Sciatic nerve (tissue), 2 donors: ENCODE measurements around the gene CKM. TPM values are rescaled to one million over a fixed set of nuclear protein-coding genes. Genes with fewer than 3 reads are reported as not detected.

Source experiments
- ATAC-seq: fragments of 200-7000 bp; cut with Tn5 transposase; one replicate; pipeline ENCODE4 v1.9.1; 2020; ENCODE audit warnings: mild to moderate bottlenecking, moderate library complexity
- DNase-seq: peaks from one replicate; pipeline ENCODE4 v3.0.0-alpha.2; 2020; ENCODE audit warnings: low spot score
- intact Hi-C: fragments of 100-400 bp; cut with DNase I; formaldehyde crosslinking; loops from one replicate; pipeline ENCODE4 v1.14.2; 2022
- total RNA-seq: library from RNA; stranded (reverse); fragmentation: NEBNext Ultra II Directional; extraction: Animal tissue kit (Norgen Biotek cat#: 25700); gene quantifications from one replicate; pipeline ENCODE4 v1.2.1, GENCODE V29; 2021
- donor health status: DM: no; HTN: no; CAD: no.
- donor health status: DM: no; HTN: no; CAD: no.

Gene CKM
- total RNA-seq, 1 donor from 2014 or later, result not detected

DNA sequence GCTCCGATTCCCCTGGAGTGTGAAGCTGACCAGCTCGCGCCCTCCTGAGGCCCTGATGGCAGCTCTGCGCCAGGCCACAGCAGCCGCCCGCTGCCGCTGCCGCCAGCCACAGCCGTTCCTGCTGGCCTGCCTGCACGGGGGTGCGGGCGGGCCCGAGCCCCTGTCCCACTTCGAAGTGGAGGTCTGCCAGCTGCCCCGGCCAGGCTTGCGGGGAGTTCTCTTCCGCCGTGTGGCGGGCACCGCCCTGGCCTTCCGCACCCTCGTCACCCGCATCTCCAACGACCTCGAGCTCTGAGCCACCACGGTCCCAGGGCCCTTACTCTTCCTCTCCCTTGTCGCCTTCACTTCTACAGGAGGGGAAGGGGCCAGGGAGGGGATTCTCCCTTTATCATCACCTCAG lies 20.3 kb downstream of the CKM start:
- no peak for ATAC-seq
- intact Hi-C loops, result no loop called here
- no peak for DNase-seq

GRCh38 chr19:45299719-45300118 lies 23.0 kb downstream of the CKM start:
- intact Hi-C loops, result no loop called here
- ATAC-seq, result no peak
- no peak for DNase-seq

DNA sequence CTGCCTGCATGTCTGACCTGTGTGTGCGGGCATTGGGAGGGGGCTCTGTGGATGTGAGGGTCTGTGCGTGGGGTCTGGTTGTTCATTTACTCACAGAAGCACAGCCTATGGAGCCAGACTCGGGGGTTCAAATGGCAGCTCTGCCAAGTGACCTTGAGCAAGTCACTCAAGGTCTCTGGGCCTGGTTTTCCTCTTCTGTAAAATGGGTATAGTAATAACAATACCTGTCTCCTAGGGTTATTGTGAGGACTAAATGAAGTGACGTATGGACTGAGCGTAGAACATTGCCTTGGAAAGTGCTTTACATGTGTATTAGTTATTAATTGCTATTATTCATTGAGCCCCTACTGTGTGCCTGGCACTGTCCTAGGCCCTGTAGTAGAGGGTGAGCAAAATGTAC lies 24.4 kb downstream of the CKM start:
- ATAC-seq (no peak), DNase-seq (no peak)
- intact Hi-C loops, result no loop called here

- ATAC-seq, result no peak
- no peak for DNase-seq
- intact Hi-C loops, result no loop called here
These were observed 25.0 kb downstream of the CKM start for GRCh38 chr19:45297674-45298073.

DNA sequence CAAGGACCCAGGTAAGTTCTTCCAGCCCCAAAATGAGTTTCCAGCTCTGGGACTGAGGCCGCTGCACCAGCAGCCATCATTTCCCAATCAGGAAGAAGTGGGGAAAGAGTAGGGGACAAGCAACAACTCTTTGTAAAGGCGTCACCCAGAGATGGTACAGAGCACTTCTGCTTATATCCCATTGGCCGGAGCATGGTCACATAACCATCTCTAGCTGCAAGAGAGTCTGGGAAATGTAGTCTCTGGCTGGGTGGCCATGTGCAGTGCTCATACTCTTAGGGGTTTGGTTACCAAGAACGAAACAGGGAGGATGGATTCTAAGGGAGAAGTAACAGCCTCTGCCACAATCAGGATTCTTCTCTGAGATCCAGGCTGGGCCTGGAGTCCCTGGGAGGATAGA lies 26.3 kb downstream of the CKM start:
- DNase-seq, result no peak
- no peak for ATAC-seq
- intact Hi-C loops, result no loop called here

- intact Hi-C loops, result no loop called here
- no peak for ATAC-seq
These were observed 26.8 kb downstream of the CKM start for GRCh38 chr19:45295873-45296272.

GRCh38 chr19:45294291-45295029 lies 28.2 kb downstream of the CKM start:
- DNase-seq, result no peak

More at GRCh38 chr19:45295873-45296272, 26.8 kb downstream of the CKM start:
- no peak for DNase-seq

DNA sequence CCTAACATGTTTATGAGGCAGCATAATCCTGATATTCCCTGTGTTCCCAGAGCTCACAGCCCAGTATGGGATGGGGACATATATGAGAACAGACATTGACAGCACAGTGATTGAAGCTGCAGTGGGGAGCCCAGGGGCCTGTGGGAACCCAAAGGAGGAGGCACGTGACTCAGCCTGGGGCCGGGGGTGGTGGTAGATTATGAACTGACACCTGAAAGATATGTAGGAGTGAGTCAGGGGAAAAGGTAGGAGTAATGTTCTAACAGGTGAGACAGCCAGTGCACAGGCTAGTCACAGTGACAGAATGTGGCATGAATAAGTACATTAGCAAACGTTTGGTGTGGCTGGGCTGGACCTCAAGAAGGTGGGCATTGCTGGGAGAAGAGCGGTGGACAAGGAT lies 29.0 kb downstream of the CKM start:
- DNase-seq (no peak), ATAC-seq (no peak)
- intact Hi-C loops, result no loop called here

More at GRCh38 chr19:45294291-45295029, 28.2 kb downstream of the CKM start:
- peak; percentile 65 for ATAC-seq
- intact Hi-C loops, result no loop called here

DNA sequence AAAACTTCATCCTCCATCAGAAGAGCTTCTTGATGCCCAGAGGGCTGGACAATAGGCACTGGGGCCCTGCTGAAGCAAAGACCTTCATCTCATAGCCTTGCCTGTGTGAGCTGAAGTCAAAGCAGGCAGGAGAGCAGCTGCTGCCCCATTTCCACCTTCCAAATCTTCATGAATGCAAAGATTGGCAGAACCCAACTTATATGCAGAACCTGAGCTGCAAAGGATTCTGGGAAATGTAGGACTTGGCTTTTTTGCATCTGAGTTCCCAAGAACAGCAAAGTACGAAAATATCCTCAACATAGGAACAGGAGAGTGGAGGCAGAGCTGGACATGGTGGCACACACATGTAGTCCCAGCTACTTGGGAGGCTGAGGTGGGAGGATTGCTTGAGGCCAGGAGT lies 30.8 kb downstream of the CKM start:
- intact Hi-C loops, result no loop called here
- ATAC-seq, result no peak
- no peak for DNase-seq

DNA sequence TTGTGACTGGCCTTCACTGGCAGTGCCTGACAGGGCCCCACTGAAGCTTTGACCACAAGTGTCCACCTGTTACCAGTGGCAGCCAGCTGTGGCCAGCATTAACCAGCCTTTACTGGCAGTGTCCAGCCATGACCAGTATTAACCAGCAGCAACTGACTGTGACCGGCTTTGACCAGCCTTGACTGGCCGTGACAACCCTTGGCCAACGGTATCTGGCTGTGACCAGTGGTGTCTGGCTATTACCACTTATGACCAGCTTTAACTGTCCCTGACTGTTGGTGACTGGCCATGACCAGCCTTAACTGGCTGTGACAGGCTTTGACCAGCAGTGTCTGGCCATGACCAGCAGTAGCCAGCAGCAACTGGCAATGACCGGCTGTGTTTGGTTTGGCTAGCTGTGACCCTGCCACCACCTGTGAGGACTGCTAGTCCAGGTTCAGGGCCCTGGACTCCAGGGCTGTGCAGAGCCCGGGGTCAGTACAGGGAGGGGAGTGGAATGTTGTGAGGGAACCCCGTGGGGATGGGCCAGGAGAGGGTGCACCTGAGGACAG lies 32.2 kb downstream of the CKM start:
- intact Hi-C loops, result no loop called here
- no peak for DNase-seq
- ATAC-seq, result no peak

DNA sequence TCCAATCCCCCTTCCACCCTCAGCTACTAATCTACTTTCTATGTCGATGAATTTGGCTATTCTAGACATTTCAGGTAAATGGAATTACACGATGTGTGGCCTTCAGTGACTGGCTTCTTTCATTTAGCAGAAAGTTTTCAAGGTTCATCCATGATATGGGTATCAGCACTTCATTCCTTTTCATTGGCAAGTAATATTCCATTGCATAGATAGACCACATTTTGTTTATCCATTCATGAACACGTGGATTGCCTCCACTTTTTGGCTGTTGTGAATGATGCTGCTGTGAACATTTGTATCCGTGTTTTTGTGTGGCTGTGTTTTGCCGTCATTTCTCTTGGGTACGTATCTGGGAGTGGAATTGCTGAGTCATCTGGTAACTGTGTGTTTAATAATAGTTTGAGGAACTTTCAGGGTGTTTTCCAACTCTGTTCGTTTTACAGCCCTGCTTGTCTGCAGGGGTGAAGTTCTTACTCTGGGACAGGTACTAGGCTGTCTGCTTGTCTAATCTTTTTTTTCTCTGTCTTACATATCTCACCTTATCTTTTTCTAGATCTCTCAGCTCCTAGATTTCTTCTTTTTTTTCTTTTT lies 39.1 kb downstream of the CKM start:
- intact Hi-C loops, result no loop called here
- ATAC-seq (peak; percentile 28), DNase-seq (no peak)

- intact Hi-C loops, result no loop called here
- no peak for DNase-seq
- no peak for ATAC-seq
These were observed 42.2 kb downstream of the CKM start for GRCh38 chr19:45280471-45280961.

GRCh38 chr19:45279587-45280192 lies 43.0 kb downstream of the CKM start:
- DNase-seq (no peak), ATAC-seq (no peak)
- intact Hi-C loops, result no loop called here

DNA sequence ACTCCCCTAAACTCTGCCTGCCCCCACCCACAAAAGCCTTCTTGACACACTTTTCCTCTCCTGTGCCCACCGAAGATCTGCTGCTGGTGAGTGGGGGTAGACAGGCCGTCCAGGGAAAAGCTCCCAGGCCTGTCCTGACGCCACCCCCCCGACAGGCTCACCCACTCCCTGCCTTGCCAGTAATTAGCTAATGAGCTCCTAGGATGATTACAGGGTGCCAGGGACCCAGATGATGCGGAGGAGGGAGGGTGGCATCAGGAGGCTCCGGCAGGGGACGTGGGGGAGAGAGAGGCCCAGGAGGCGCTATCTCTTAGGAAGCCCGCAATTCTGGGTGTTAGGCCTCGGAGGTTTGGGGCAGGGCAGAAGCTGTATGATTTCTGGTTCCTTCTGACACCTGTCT lies 44.6 kb downstream of the CKM start:
- ATAC-seq (no peak), DNase-seq (no peak)
- intact Hi-C loops, result no loop called here

- ATAC-seq, result no peak
- intact Hi-C loops, result no loop called here
- no peak for DNase-seq
These were observed 46.4 kb downstream of the CKM start for GRCh38 chr19:45276284-45276687.

GRCh38 chr19:45275370-45275971 lies 47.2 kb downstream of the CKM start:
- ATAC-seq (no peak), DNase-seq (no peak)
- intact Hi-C loops, result no loop called here

DNA sequence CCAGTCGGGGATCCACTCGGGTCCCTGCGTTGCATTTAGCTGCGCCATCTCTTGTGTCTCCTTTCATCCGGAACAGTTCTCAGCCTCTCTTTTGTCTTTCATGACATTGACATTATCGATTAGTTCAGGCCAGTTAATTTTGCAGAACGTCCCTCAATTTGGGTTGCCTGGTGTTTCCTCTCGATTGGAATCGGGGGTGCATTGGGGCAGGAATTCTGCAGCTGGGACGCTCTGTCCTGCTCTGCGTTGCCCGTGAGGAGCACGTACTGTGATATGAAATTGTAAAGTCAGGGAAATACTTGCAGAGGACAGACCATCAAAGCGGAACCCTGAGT lies 49.2 kb downstream of the CKM start:
- ATAC-seq, result no peak
- DNase-seq, result no peak
- intact Hi-C loops, result no loop called here

GRCh38 chr19:45271735-45272108 lies 51.0 kb downstream of the CKM start:
- no peak for ATAC-seq
- intact Hi-C loops, result no loop called here
- DNase-seq, result no peak

DNA sequence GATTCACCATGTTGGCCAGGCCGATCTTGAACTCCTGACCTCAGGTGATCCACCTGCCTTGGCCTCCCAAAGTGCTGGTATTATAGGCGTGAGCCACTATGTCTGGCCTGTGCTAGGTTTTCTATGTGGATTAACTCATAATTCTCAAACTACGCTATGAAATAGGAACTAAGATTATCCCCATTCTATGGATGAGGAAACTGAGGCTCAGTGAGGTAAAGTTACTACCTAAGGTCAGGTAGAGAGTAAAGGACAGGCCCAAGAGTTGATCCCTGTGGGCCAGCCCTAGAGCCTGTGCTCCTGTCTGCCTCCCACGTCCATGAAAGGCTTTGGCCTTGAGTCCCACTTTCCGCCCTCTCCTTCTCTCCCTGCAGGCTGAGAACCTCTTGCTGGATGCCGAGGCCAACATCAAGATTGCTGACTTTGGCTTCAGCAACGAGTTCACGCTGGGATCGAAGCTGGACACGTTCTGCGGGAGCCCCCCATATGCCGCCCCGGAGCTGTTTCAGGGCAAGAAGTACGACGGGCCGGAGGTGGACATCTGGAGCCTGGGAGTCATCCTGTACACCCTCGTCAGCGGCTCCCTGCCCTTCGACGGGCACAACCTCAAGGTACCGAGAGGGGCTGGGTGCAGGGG lies 51.5 kb downstream of the CKM start:
- intact Hi-C loops, result no loop called here
- DNase-seq, result no peak
- no peak for ATAC-seq
